CD4-positive, alpha-beta T cell treated with Interleukin-6 at 100 ng/mL for 8 hours (primary cell): ENCODE measurements around the gene LLGL1.

ENCODE experiments used
- DNase-seq: peaks from one replicate; pipeline ENCODE4 v3.0.0-alpha.2; 2020; ENCODE audit warnings: mixed read lengths, low spot score

Gene LLGL1

GRCh38 chr17:18229771-18230170, 4.3 kb downstream of the LLGL1 start:
- no peak for DNase-seq

- DNase-seq, result no peak
Observed at GRCh38 chr17:18230288-18231141, 5.1 kb downstream of the LLGL1 start.

GRCh38 chr17:18231164-18231563, 5.7 kb downstream of the LLGL1 start:
- DNase-seq, result no peak

- no peak for DNase-seq
Observed at GRCh38 chr17:18233803-18234518, 8.5 kb downstream of the LLGL1 start.

DNA sequence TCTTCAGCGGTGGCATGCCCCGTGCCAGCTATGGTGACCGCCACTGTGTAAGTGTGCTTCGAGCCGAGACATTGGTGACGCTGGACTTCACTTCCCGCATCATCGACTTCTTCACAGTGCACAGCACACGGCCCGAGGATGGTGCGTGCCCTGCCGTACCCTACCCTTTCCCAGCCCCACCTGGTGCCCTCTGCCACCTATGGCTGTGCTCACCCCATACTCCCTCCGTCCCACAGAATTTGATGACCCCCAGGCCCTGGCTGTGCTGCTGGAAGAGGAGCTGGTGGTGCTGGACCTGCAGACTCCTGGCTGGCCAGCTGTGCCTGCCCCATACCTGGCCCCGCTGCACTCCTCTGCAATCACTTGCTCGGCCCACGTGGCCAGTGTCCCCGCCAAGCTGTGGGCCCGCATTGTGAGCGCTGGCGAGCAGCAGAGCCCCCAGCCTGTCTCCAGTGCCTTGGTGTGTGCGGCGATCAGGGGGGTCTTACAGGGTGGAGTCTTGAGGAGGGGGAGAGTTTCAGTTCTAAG, 9.5 kb downstream of the LLGL1 start:
- no peak for DNase-seq

DNA sequence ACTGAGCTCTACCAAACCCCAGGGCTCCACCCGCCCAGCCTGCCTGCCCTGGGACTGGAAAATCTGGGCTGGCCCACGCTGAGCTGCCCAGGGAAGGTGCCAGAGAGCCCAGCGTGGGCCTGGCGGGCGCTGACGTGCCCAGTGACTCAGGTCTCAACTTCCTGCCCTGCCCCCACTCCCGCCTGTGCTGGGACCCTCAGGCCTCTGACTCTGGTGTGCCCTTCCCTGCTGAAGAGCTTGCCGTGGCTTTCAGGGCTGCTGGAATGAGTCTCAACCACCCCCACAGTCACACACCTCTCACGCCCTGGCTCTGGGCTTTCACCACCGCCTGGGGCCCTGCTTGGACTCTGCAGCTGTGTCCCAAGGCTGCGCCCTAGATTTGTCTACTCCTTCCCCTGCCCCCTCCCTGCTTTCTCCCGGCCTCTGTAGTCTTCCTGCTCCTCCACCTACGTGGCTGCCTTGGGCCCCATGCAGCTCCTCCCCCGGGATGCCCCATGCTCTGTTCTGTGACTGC, 10.4 kb downstream of the LLGL1 start:
- no peak for DNase-seq

- no peak for DNase-seq
Observed at GRCh38 chr17:18236494-18236893, 11.1 kb downstream of the LLGL1 start.

- no peak for DNase-seq
Observed at GRCh38 chr17:18237461-18237860, 12.0 kb downstream of the LLGL1 start.

DNA sequence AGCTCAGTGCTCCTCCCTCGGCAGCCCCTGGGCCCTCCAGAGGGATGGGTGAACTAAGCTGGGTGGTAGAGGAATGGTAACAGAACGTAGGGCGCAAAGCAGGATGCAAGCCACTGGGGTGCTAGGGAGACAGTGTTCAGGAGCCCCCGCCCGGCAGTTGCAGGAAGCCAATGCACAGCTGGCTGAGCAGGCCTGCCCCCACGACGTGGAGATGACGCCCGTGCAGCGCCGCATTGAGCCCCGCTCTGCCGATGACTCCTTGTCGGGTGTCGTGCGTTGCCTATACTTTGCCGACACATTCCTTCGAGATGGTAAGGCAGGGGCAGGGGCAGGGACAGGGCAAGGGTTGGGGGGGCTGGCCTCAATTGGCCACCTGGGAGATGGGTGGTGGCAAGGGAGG, 12.9 kb downstream of the LLGL1 start:
- no peak for DNase-seq

GRCh38 chr17:18240449-18240848, 15.0 kb downstream of the LLGL1 start:
- no peak for DNase-seq

DNA sequence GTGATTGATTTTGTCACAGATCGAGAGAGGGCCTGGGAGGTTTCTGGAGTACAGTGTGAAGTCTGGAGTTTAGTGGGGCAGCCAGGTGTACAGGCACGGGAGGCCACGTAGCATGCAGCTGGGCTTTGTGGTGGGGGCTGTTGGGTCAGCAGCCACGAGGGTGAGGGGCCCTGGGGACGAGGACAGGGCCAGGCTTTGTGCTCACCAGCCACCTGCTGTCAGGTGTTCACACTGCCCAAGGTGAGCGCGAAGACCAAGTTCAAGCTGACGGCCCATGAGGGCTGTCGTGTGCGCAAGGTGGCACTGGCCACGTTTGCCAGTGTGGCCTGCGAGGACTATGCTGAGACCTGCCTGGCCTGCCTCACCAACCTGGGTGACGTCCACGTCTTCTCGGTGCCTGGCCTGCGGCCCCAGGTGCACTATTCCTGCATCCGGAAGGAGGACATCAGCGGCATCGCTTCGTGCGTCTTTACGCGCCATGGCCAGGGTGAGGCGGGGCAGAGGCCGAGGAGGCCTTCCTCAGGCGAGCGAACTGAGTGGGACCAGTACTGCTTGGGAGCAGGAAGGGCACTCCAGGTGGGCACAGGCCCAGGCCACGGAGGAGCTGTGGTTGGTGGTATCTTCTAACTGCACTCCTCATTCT, 15.9 kb downstream of the LLGL1 start:
- no peak for DNase-seq

DNA sequence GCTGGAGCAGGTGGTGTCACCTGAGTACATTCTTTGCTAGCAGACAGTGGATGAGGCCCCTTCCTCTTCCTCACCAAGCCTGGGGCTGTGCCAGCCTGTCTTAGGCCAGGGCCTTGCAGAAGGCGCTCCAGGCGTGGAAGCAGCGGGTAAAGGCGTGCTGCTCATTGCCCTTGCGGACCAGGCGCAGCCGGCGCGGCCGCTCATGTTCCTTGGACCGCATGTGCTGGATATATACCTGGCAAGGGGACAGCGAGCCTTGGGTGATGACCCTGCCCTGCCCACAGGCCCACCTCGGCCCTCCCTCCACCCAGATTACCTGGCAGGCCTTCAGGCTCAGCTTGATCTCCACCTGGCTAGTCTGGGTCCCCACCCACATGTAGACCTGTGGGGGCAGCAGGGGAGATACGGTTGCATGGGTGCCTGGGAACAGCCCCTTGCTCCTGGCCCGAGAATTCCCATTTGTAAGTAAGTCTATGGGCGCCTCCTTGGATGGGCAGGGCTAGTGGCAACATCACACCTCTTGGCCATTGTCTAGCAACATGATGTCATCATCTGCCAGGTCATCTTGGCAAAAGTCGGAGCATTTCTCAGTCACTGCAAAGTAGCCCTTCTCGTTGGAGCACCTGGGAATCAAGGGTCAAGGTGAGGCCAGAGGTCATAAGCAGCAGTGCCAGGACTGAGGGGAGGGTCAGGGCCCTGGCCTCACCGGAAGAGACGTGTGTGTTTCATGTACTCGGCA, 19.8 kb downstream of the LLGL1 start:
- no peak for DNase-seq

- no peak for DNase-seq
Observed at GRCh38 chr17:18246109-18246725, 20.8 kb downstream of the LLGL1 start.

- DNase-seq, result no peak
Observed at GRCh38 chr17:18246880-18247612, 21.6 kb downstream of the LLGL1 start.

DNA sequence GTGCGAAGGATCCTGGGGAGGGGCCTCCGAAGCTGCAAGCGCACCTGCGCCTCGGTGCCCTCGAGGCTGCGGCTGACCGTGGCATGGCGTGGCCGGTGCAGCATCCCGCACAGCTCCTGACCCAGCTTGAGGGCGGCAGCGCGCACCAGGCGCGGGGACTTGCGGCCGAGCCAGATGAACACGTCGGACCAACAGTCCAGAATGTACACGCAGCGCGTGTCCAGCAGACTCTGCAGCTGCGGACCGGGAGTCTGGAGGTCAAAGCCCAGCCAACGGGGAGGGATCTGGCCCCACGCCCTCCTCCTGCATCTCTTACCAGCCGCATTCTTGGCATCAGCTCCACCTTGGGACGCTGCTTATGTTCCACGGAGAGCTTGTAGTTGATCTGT, 22.2 kb downstream of the LLGL1 start:
- no peak for DNase-seq

GRCh38 chr17:18248300-18248731, 22.9 kb downstream of the LLGL1 start:
- peak; percentile 63 for DNase-seq

DNA sequence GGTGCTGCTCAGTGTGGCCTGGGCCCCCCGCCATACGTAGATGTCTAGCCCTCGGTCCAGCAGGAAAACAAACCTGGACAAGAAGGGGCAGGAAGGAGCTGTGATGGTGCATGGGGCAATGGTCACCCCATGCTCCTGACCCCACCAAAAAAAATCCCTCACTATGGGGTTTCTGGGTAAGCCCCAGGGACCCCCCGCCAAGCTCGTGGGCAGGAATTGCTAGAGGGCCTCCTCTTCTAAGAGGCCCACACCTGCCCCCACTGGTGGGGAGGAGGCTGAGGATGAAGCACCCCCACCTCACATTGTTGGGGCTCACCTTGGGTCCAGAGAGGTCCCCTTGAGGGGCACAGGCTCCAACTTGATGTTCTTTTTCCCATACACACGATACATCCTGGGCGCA, 23.4 kb downstream of the LLGL1 start:
- DNase-seq, result no peak

DNA sequence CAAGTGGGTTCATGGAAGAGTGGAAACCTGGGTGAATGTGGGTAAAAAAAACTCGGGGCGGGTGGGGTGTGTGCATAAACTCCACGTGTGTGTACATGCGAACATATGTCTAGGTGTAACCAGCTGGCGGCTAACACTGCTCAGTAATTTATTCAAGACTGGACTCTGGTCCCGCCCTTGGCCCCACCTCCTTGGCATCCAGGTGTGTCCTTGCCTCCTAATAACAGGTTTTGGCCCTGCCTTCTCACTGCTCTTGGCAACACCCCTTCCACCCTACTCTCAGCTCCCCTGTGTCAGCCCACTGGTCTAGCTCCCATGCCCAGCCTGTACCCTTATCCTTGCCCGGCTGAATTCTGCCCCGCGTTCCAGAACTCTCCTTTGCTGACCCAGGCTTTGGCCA, 24.8 kb downstream of the LLGL1 start:
- DNase-seq, result no peak

- DNase-seq, result no peak
Observed at GRCh38 chr17:18250708-18251107, 25.3 kb downstream of the LLGL1 start.

DNA sequence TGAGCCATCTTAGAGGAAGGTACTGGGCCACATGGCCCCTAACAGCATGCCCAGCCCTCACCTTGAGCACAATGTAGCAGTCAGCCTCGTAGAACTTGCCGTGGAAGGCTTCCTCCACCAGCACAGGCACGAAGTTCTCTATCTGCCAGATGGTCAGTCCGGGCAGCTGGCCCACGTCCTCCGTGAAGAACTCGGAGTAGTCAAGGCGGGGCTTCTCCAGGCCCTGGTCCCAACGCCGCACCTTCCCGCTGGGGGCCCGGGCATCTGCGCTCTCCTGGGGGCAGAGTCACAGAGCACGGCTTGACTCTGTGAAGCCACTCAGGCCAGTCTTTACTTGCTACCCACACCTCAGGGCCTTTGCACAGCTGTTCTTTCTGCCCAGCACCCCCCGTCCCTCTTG, 25.8 kb downstream of the LLGL1 start:
- DNase-seq, result no peak

GRCh38 chr17:18252160-18252559, 26.7 kb downstream of the LLGL1 start:
- no peak for DNase-seq
